NOMO-1 treated with dmso at 0.1 percent for 144 hours (cell line): ENCODE measurements around the gene TASP1.

Experiments
- DNase-seq: peaks from one replicate; lab custom pipeline; 2025; ENCODE audit not compliant: unreplicated experiment; lab: John Stamatoyannopoulos, UW

The TASP1 gene

DNA sequence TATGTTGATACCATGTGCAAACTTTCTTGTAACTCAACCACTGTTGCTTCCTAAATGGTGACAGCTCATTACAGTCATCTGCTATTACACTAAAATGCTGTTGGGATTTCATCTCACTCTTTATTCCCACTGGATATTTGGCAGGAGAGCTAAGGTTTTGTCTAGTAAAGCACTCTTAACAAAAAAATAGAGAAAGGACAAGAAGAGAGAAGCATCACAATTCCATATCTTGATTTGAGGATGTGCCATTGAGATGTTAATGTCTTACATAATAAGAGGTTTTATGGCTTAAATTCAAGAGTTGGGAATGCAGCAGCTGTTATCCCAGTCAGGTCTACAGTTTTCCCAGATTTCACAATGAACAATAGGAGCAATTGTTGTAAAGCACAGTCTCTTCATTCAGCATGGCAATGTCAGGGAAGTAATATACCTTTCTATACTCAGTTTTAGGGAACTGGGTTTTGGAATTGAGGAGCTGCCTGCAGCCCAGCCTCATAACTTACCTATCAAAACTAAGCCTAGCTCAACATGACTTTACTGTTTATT lies 282.7 kb downstream of the TASP1 start:
- DNase-seq = no peak

GRCh38 chr20:13355411-13355810 lies 283.3 kb downstream of the TASP1 start:
- DNase-seq = no peak

GRCh38 chr20:13353261-13353945 lies 285.3 kb downstream of the TASP1 start:
- no peak for DNase-seq

- DNase-seq = no peak
Measured at GRCh38 chr20:13349235-13349604, 289.5 kb downstream of the TASP1 start.

- DNase-seq = no peak
Measured at GRCh38 chr20:13348311-13349234, 290.2 kb downstream of the TASP1 start.

- no peak for DNase-seq
Measured at GRCh38 chr20:13344671-13345070, 294.1 kb downstream of the TASP1 start.

GRCh38 chr20:13342469-13343242 lies 296.1 kb downstream of the TASP1 start:
- no peak for DNase-seq

- DNase-seq = no peak
Measured at GRCh38 chr20:13341737-13342393, 296.9 kb downstream of the TASP1 start.

GRCh38 chr20:13340088-13340487 lies 298.6 kb downstream of the TASP1 start:
- DNase-seq = no peak
